Breast epithelium (tissue), 4 donors: Measurements from ENCODE around the gene RPIA. TPM values are rescaled to one million over a fixed set of nuclear protein-coding genes. Genes with fewer than 3 reads are reported as not detected.

Experiments used
- DNase-seq, 2 donors: peaks; one replicate each; pipeline ENCODE4 v3.0.0-alpha.2; 2019; ENCODE audit warnings: low spot score in 2 of 2
- H3K27ac ChIP-seq, 2 donors: fragments of 200-600 bp; sonication (generic) in 1 of 2; one replicate each; pipeline ENCODE4 v1.5.1; 2016 to 2019; ENCODE audit warnings: mild to moderate bottlenecking in 1 of 2
- H3K27me3 ChIP-seq, 2 donors: fragments of 200-600 bp; sonication (generic) in 1 of 2; one replicate each; pipeline versions ENCODE4 v1.5.1 to v1.6.0; 2017 to 2019; ENCODE audit warnings: control low read depth in 1 of 2, mild to moderate bottlenecking in 1 of 2
- H3K36me3 ChIP-seq: fragments of 200-600 bp; one replicate; pipeline ENCODE4 v1.5.1; 2019
- H3K4me1 ChIP-seq, 2 donors: fragments of 200-600 bp; sonication (generic); one replicate each; pipeline ENCODE4 v1.5.1; 2016 to 2019; ENCODE audit warnings: control low read depth in 1 of 2
- H3K4me3 ChIP-seq, 3 donors: fragments of 200-600 bp; sonication (generic); 1 replicate in 2 of 3; 2 replicates in 1 of 3; pipeline ENCODE4 v1.5.1; 2016 to 2019; ENCODE audit warnings: mild to moderate bottlenecking in 3 of 3, moderate library complexity in 2 of 3
- H3K9me3 ChIP-seq, 2 donors: fragments of 200-600 bp; sonication (generic) in 1 of 2; one replicate each; pipeline ENCODE4 v1.5.1; 2016 to 2019; ENCODE audit warnings: control low read depth in 1 of 2
- CTCF ChIP-seq, 3 donors: fragments of 450-650 bp; IDR thresholded peaks; one replicate each; pipeline ENCODE4 v1.5.1; 2016 to 2017; ENCODE audit warnings: antibody characterized with exemption in 3 of 3, mild to moderate bottlenecking in 3 of 3, moderate library complexity in 3 of 3
- POLR2A ChIP-seq: fragments of 450-650 bp; IDR thresholded peaks from one replicate; pipeline ENCODE4 v1.6.1; 2016; ENCODE audit warnings: antibody characterized with exemption, mild to moderate bottlenecking, moderate library complexity
- POLR2AphosphoS5 ChIP-seq, 3 donors: sonication (generic); formaldehyde crosslinking; IDR thresholded peaks; one replicate each; pipeline ENCODE4 v1.6.1; 2017; ENCODE audit warnings: antibody characterized with exemption in 3 of 3
- intact Hi-C: fragments of 100-400 bp; cut with DNase I; formaldehyde crosslinking; loops from one replicate; pipeline ENCODE4 v1.15.1; 2023; ENCODE audit warnings: low total_unique reads
- total RNA-seq, 3 donors: library from RNA; depleted of rRNA; stranded (reverse); fragments of >200 nt; gene quantifications; one replicate each; pipeline ENCODE4 v1.1.0, GENCODE V29; 2016

The RPIA gene
- total RNA-seq, 3 donors from 2014 or later = 9.9 to 15.4 (median 10.4) TPM

DNA sequence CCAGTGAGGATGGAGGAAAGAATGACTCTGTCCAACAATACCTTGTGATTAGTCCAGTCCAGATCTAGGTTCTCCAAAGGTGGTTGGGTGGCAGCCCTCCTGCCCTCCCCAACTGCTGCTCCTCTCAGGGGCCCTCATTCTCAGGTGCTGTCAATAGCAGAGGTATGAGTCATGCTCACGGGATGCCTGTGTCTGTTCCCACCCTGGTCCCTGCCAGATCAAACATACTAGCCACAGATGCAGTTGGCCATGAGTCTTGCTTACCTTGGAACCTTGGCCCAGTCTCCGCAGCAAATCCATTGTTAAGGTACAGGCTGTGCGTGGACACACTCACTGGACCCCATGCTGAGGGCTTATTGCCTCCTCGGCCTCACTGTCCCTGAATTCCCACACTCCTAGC is 24.9 kb upstream of the RPIA start:
- no peaks in the 10 kb centered on the region for H3K9me3 ChIP-seq
- no peak for DNase-seq
- H3K4me3 ChIP-seq = no peak overlapping the region
- H3K36me3 ChIP-seq = no peaks in the 10 kb centered on the region
- TF ChIP-seq POLR2A = no peak
- TF ChIP-seq CTCF (IDR thresholded peaks at IDR 0.05) = no peak
- TF ChIP-seq POLR2AphosphoS5 (IDR thresholded peaks at IDR 0.05) = no peak
- intact Hi-C loops = no loop called here
- H3K27ac ChIP-seq = no peak overlapping the region
- no peaks in the 10 kb centered on the region for H3K27me3 ChIP-seq
- no peaks in the 10 kb centered on the region for H3K4me1 ChIP-seq

DNA sequence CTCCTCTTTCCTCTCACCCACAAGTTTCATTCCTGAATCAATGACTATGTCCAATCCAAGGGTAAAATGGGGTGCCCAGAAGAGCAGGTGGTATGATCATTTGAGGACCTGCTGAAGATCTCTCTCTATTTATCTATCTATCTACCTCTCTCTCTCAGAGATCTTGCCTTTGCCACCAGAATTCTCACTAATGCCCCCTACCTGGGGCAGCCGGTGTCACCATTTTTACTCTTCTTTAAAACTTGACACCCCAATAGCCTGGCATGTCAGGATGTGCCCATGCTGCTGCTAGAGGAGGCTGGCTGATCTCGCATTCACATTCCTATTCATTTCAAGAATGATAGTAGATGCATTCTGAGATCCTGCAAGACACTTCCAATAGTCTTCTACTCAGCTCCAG is 24.3 kb upstream of the RPIA start:
- Histone ChIP-seq H3K4me3 (no peak overlapping the region), H3K4me1 (no peaks in the 10 kb centered on the region), H3K27me3 (no peaks in the 10 kb centered on the region), H3K36me3 (no peaks in the 10 kb centered on the region), H3K9me3 (no peaks in the 10 kb centered on the region), H3K27ac (no peak overlapping the region)
- no peak for DNase-seq
- no peak for TF ChIP-seq POLR2AphosphoS5 (IDR thresholded peaks at IDR 0.05)
- no peak for TF ChIP-seq CTCF (IDR thresholded peaks at IDR 0.05)
- no peak for TF ChIP-seq POLR2A
- intact Hi-C loops = no loop called here

- no peaks in the 10 kb centered on the region for H3K27me3 ChIP-seq
- intact Hi-C loops = no loop called here
- H3K4me1 ChIP-seq = no peaks in the 10 kb centered on the region
- no peak overlapping the region for H3K4me3 ChIP-seq
- H3K9me3 ChIP-seq = no peaks in the 10 kb centered on the region
- no peak for DNase-seq
- no peak for TF ChIP-seq POLR2AphosphoS5 (IDR thresholded peaks at IDR 0.05)
- TF ChIP-seq POLR2A = no peak
- TF ChIP-seq CTCF (IDR thresholded peaks at IDR 0.05) = no peak
- no peak overlapping the region for H3K27ac ChIP-seq
- no peaks in the 10 kb centered on the region for H3K36me3 ChIP-seq
These were observed 22.6 kb upstream of the RPIA start for GRCh38 chr2:88668862-88669261.

DNA sequence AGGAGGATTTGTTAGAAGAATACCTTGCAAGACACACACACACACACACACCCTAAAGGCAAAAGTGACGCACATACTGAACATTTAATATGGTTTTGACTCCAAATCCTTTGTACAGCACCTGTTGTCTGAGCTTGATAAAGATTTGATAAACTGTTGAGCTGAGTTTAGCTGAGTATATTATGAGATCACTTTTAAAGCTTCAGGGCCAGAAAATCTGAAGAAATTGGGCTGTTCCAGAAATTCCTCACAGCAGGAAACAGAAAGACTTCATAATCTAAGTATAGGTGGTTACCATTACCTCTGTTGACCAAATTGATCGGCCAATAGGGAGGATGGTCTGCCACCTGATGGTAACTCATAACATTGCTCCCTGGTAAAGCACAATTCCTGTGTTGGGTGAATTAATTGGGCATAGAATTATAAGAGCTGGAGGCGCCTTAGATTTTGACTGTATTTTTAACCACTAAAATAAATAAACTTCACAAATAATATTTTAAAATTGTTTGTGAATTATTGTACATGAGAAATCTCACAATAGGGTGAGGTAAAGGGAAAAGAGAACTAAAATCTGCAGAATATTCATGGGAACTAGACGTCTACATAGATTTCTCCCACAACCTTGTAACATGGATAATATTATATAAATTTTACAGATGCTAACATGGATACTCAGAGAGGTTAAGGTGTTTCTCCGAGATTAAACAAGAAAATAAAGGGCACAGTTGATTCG is 21.8 kb upstream of the RPIA start:
- H3K4me3 ChIP-seq = no peak overlapping the region
- H3K9me3 ChIP-seq = no peaks in the 10 kb centered on the region
- intact Hi-C loops = no loop called here
- H3K27me3 ChIP-seq = no peaks in the 10 kb centered on the region
- no peak for DNase-seq
- H3K36me3 ChIP-seq = no peaks in the 10 kb centered on the region
- H3K4me1 ChIP-seq = no peaks in the 10 kb centered on the region
- TF ChIP-seq POLR2A (no peak), CTCF (IDR thresholded peaks at IDR 0.05) (peak in 2 of 3 donors; percentile 54 to 59)
- no peak overlapping the region for H3K27ac ChIP-seq

DNA sequence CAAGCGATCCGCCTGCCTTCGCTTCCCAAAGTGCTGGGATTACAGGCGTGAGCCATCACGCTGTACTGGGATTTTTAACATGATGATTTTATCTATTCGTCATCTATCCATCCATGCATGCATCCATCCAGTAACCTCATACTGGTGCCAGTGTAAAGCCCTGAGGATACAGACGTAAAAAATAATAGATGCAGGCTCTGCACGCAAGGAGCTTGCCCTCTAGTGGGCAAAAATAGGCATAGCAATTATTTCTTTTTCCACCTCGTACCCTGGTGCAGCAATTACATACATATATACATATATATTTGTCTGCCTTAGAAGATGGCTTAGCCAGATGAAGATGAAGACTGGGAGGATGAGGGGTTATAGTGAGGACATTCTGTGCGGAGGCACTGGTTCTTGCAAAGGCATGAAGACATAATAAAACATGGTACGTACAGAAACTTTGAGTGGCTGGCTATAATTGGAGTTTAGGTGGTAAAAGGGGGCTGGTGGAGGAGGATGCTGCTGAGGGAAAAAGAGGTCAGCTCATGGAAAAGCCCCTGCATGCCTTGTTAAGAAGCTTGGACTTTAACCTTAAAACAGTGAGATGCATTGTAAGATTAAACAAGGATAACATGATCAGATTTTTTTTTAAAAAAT is 19.6 kb upstream of the RPIA start:
- H3K27ac ChIP-seq = no peak overlapping the region
- TF ChIP-seq POLR2AphosphoS5 (IDR thresholded peaks at IDR 0.05) = no peak
- peak; percentile 64 to 85 (median 68) for TF ChIP-seq CTCF (IDR thresholded peaks at IDR 0.05)
- H3K4me1 ChIP-seq = no peaks in the 10 kb centered on the region
- peak overlapping the region in 1 of 3 donors; percentile 17 for H3K4me3 ChIP-seq
- DNase-seq = no peak
- intact Hi-C loops = no loop called here
- no peaks in the 10 kb centered on the region for H3K9me3 ChIP-seq
- H3K36me3 ChIP-seq = no peaks in the 10 kb centered on the region
- no peaks in the 10 kb centered on the region for H3K27me3 ChIP-seq
